Measurements from ENCODE around the gene ERC1. TPM values are rescaled to one million over a fixed set of nuclear protein-coding genes. Genes with fewer than 3 reads are reported as not detected.

ERC1 gene
- total and polyA plus RNA-seq, 2 donors (not counting 1 experiment from before 2014, with no cell fraction given) = 19.7 to 34.5 TPM

- TF ChIP-seq CTCF (conservative IDR thresholded peaks at IDR 0.05 in 1 of 2, IDR thresholded peaks at IDR 0.05 in 1 of 2; ENCODE audit: low read depth in 1 of 2, low read length in 2 of 2) (no peak), EZH2 (IDR thresholded peaks at IDR 0.05; ENCODE audit: low read length, missing control alignments) (no peak)
- H3K79me2 ChIP-seq (ENCODE audit: control insufficient read depth, insufficient read depth, low read length) = no peaks in the 10 kb centered on the region
- no peaks in the 10 kb centered on the region for H3K9me3 ChIP-seq (ENCODE audit: control insufficient read depth, insufficient read depth, low read depth, low read length)
- no peak overlapping the region for H2AFZ ChIP-seq (ENCODE audit: low read length)
- no peak overlapping the region for H3K27ac ChIP-seq (ENCODE audit: insufficient read depth, low read length)
- H4K20me1 ChIP-seq (ENCODE audit: control insufficient read depth, extremely low read depth, insufficient read depth, low read length) = no peaks in the 10 kb centered on the region
- H3K4me1 ChIP-seq (ENCODE audit: control insufficient read depth, extremely low read depth, insufficient read depth, low read length) = peaks cover 2% of the 10 kb centered on the region
- no peak overlapping the region for H3K4me2 ChIP-seq (ENCODE audit: extremely low read depth, insufficient read depth, low read length)
- H3K36me3 ChIP-seq (ENCODE audit: control insufficient read depth, insufficient read depth, low read length) = peaks cover 1% of the 10 kb centered on the region
- H3K9ac ChIP-seq (ENCODE audit: insufficient read depth, low read length) = no peak overlapping the region
- H3K27me3 ChIP-seq (ENCODE audit: control insufficient read depth, insufficient read depth, low read length) = no peaks in the 10 kb centered on the region
- H3K4me3 ChIP-seq (replicated peaks in 1 of 4; ENCODE audit: control extremely low read depth in 1 of 4, insufficient read depth in 1 of 4, low read depth in 3 of 4, low read length in 4 of 4) = no peak overlapping the region
- DNase-seq (ENCODE audit: low read depth in 2 of 2) = peak; percentile 25 to 44
These were observed 126.3 kb downstream of the ERC1 start for GRCh38 chr12:1117371-1117770.

- no peaks in the 10 kb centered on the region for H3K79me2 ChIP-seq (ENCODE audit: control insufficient read depth, insufficient read depth, low read length)
- H3K9ac ChIP-seq (ENCODE audit: insufficient read depth, low read length) = no peak overlapping the region
- DNase-seq (ENCODE audit: low read depth in 2 of 2) = peak; percentile 58 to 84
- H3K4me3 ChIP-seq (replicated peaks in 1 of 4; ENCODE audit: control extremely low read depth in 1 of 4, insufficient read depth in 1 of 4, low read depth in 3 of 4, low read length in 4 of 4) = no peak overlapping the region
- H3K27ac ChIP-seq (ENCODE audit: insufficient read depth, low read length) = no peak overlapping the region
- no peak overlapping the region for H2AFZ ChIP-seq (ENCODE audit: low read length)
- H3K27me3 ChIP-seq (ENCODE audit: control insufficient read depth, insufficient read depth, low read length) = no peaks in the 10 kb centered on the region
- H3K4me2 ChIP-seq (ENCODE audit: extremely low read depth, insufficient read depth, low read length) = no peak overlapping the region
- H3K4me1 ChIP-seq (ENCODE audit: control insufficient read depth, extremely low read depth, insufficient read depth, low read length) = peaks cover 2% of the 10 kb centered on the region
- TF ChIP-seq CTCF (conservative IDR thresholded peaks at IDR 0.05 in 1 of 2, IDR thresholded peaks at IDR 0.05 in 1 of 2; ENCODE audit: low read depth in 1 of 2, low read length in 2 of 2) (peak; percentile 87 to 91), EZH2 (IDR thresholded peaks at IDR 0.05; ENCODE audit: low read length, missing control alignments) (no peak)
- H3K9me3 ChIP-seq (ENCODE audit: control insufficient read depth, insufficient read depth, low read depth, low read length) = no peaks in the 10 kb centered on the region
- peaks cover 1% of the 10 kb centered on the region for H3K36me3 ChIP-seq (ENCODE audit: control insufficient read depth, insufficient read depth, low read length)
- H4K20me1 ChIP-seq (ENCODE audit: control insufficient read depth, extremely low read depth, insufficient read depth, low read length) = no peaks in the 10 kb centered on the region
These were observed 127.0 kb downstream of the ERC1 start for GRCh38 chr12:1117970-1118563.

GRCh38 chr12:1122786-1123185 is 131.8 kb downstream of the ERC1 start:
- H3K4me1 ChIP-seq (ENCODE audit: control insufficient read depth, extremely low read depth, insufficient read depth, low read length) = no peaks in the 10 kb centered on the region
- TF ChIP-seq CTCF (conservative IDR thresholded peaks at IDR 0.05 in 1 of 2, IDR thresholded peaks at IDR 0.05 in 1 of 2; ENCODE audit: low read depth in 1 of 2, low read length in 2 of 2) (no peak), EZH2 (IDR thresholded peaks at IDR 0.05; ENCODE audit: low read length, missing control alignments) (no peak)
- no peak overlapping the region for H3K9ac ChIP-seq (ENCODE audit: insufficient read depth, low read length)
- H3K79me2 ChIP-seq (ENCODE audit: control insufficient read depth, insufficient read depth, low read length) = no peaks in the 10 kb centered on the region
- H4K20me1 ChIP-seq (ENCODE audit: control insufficient read depth, extremely low read depth, insufficient read depth, low read length) = no peaks in the 10 kb centered on the region
- H2AFZ ChIP-seq (ENCODE audit: low read length) = no peak overlapping the region
- no peaks in the 10 kb centered on the region for H3K9me3 ChIP-seq (ENCODE audit: control insufficient read depth, insufficient read depth, low read depth, low read length)
- H3K27me3 ChIP-seq (ENCODE audit: control insufficient read depth, insufficient read depth, low read length) = no peaks in the 10 kb centered on the region
- H3K36me3 ChIP-seq (ENCODE audit: control insufficient read depth, insufficient read depth, low read length) = peaks cover 1% of the 10 kb centered on the region
- H3K4me3 ChIP-seq (replicated peaks in 1 of 4; ENCODE audit: control extremely low read depth in 1 of 4, insufficient read depth in 1 of 4, low read depth in 3 of 4, low read length in 4 of 4) = no peak overlapping the region
- H3K4me2 ChIP-seq (ENCODE audit: extremely low read depth, insufficient read depth, low read length) = no peak overlapping the region
- no peak overlapping the region for H3K27ac ChIP-seq (ENCODE audit: insufficient read depth, low read length)
- DNase-seq (ENCODE audit: low read depth in 2 of 2) = no peak
